NB4 (cell line): ENCODE data around the gene GPX5.
"Not testable (repeated sequence)": the region's sequence is repeated elsewhere in the genome, so short reads cannot be mapped to it uniquely, and the experiment has no call there.

Source experiments
- DNase-seq: peaks from one replicate; pipeline ENCODE4 v3.0.0; 2010; ENCODE audit warnings: low read depth
- H3K4me3 ChIP-seq: one replicate; pipeline ENCODE4 v1.5.1; 2011; ENCODE audit warnings: mild to moderate bottlenecking, low read depth, low read length, moderate library complexity
- CTCF ChIP-seq: IDR thresholded peaks from one replicate; pipeline ENCODE4 v1.5.1; 2012; ENCODE audit warnings: low read depth, low read length
- MYC ChIP-seq: IDR thresholded peaks from 2 replicates; pipeline ENCODE4 v1.6.1; 2011; ENCODE audit warnings: low read depth, low read length
- POLR2A ChIP-seq: IDR thresholded peaks from 2 replicates; pipeline ENCODE4 v1.6.1; 2011; ENCODE audit warnings: mild to moderate bottlenecking; ENCODE audit not compliant: insufficient read length; ENCODE audit errors: extremely low read depth
- TF ChIP-seq, protein P1 (sequence below): IDR thresholded peaks from 2 replicates; pipeline ENCODE4 v1.6.1; 2011; ENCODE audit warnings: low read depth, low read length

The GPX5 gene

GRCh38 chr6:28537509-28538140 lies 11.9 kb downstream of the GPX5 start:
- peak; percentile 7 for DNase-seq
- TF ChIP-seq MYC (no peak), POLR2A (no peak)
- TF ChIP-seq, protein P1, sequence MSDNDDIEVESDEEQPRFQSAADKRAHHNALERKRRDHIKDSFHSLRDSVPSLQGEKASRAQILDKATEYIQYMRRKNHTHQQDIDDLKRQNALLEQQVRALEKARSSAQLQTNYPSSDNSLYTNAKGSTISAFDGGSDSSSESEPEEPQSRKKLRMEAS, result no peak
- no peak overlapping the region for H3K4me3 ChIP-seq

DNA sequence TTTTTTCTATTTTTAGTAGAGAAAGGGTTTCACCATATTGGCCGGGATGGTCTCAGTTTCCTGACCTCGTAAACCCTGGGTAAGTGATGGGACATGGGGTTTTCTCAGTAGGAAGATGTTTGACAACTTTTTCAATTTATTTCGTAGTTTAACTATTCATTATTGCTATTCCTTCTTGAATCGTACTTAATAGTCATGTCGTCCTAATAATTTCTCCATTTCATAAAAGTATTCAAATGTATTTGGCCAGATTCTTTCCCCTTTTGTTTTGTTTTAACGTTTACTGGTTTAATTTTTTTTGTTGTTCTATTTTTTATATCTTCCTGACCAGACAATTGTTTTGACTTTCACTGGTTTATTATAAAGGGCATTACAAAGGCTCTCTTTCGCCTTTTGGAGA lies 16.3 kb downstream of the GPX5 start:
- H3K4me3 ChIP-seq, result peak overlapping the region; percentile 27
- no peak for TF ChIP-seq POLR2A
- TF ChIP-seq, protein P1, result no peak
- TF ChIP-seq MYC, result no peak
- TF ChIP-seq CTCF, result no peak
- DNase-seq, result no peak

- DNase-seq, result peak; percentile 91
- peak overlapping the region; percentile 57 for H3K4me3 ChIP-seq
- TF ChIP-seq POLR2A (no peak), CTCF (peak; percentile 41), MYC (peak; percentile 61)
- TF ChIP-seq, protein P1, result peak; percentile 92
These were observed 17.0 kb downstream of the GPX5 start for GRCh38 chr6:28542440-28543296.

DNA sequence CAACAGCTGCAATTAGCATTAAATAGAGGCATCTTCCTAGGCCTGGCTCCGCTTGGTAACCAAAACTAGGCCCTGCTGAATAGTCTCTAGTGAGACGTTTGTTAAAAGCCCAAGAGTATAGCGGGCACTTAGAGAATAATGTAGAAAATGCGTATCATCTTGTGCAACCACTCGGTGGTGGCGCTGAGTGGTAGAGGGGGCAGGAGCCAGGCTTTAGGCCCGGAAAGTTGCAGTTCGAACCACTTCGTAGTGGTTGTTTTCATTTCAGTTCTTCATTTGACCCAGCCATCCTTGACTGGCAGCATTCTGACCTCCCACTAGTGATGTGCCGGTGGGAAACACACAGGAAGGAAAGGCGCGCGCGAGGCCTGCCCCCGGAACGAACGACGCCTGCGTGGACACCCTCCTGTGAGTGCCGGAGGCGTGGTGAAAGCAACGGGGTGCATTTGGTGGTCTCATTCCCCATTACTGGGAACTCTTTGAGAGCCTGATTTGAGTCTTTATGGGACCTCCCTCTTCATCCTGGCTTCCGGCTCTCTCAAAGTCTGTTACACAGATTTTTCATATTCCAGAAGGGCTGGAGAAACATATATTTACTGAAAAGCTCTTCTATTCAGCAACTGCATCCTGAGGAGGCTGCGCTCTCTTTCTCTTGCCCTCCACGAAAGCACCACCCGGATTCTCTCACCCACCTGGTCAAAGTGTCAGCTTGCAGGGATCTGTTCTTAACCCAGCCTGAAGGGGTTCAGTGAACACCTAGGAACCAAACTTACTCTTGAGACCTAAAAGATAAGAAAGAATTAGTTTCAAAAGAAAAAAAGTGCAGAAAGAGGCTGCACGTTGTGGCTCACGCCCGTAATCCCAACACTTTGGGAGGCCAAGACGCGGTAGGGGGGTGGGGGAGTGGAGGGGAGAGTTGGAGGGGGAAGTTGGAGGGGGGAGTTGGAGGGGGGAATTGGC lies 18.2 kb downstream of the GPX5 start:
- H3K4me3 ChIP-seq, result peak overlapping the region; percentile 57
- TF ChIP-seq CTCF, result no peak
- TF ChIP-seq, protein P1, result no peak
- no peak for TF ChIP-seq MYC
- no peak for TF ChIP-seq POLR2A
- DNase-seq, result peak; percentile 62

DNA sequence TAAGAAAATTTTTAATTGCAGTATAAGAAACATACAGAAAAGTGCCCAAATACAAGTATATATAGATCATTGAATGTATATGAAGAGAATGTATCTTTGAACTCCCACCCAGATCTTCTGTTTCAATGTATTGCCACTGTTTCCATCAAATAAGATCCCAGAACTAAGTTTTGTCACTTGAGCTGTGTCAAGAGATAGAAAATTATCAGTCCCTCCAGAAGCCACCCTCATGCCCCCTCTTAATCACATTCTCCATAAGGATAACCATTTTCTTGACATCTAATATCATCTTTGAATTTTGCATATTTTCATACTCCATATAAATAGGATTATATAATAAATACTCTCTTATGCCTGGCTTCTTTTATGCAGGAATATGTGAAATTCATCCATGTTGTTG lies 20.3 kb downstream of the GPX5 start:
- DNase-seq, result no peak
- TF ChIP-seq MYC (no peak), CTCF (no peak), POLR2A (no peak)
- TF ChIP-seq, protein P1, result no peak
- no peak overlapping the region for H3K4me3 ChIP-seq

- DNase-seq, H3K4me3 ChIP-seq: not testable (repeated sequence)
These were observed 21.3 kb downstream of the GPX5 start for GRCh38 chr6:28547003-28547402.
